Neutrophil (primary cell): Measurements from ENCODE around the gene FBP1.

Source experiments
- H3K27ac ChIP-seq: fragments of 200-600 bp; sonication (generic); 2 replicates; pipeline ENCODE4 v1.5.1; 2016; ENCODE audit warnings: mild to moderate bottlenecking, moderate library complexity
- H3K27me3 ChIP-seq: fragments of 200-600 bp; sonication (generic); 2 replicates; pipeline ENCODE4 v1.6.0; 2016; ENCODE audit warnings: mild to moderate bottlenecking
- H3K36me3 ChIP-seq: fragments of 200-600 bp; sonication (generic); 2 replicates; pipeline ENCODE4 v1.5.1; 2017
- H3K4me1 ChIP-seq, 2 experiments: fragments of 200-600 bp in 1 of 2; sonication (generic) in 1 of 2; 1 replicate in 1 of 2; 2 replicates in 1 of 2; pipeline versions ENCODE4 v1.5.1 to v1.6.1; 2013 to 2016; ENCODE audit warnings: low read depth in 1 of 2, low read length in 1 of 2, mild to moderate bottlenecking in 1 of 2, moderate library complexity in 1 of 2; ENCODE audit not compliant: control insufficient read depth in 1 of 2, insufficient read depth in 1 of 2
- H3K4me3 ChIP-seq, 2 experiments: fragments of 200-600 bp in 1 of 2; sonication (generic) in 1 of 2; 1 replicate in 1 of 2; 2 replicates in 1 of 2; pipeline ENCODE4 v1.5.1; 2013 to 2016; ENCODE audit warnings: low read depth in 1 of 2, low read length in 1 of 2, mild to moderate bottlenecking in 1 of 2, moderate library complexity in 1 of 2
- H3K9me3 ChIP-seq: fragments of 200-600 bp; sonication (generic); 2 replicates; pipeline ENCODE4 v1.5.1; 2016
- CTCF ChIP-seq: fragments of 200-600 bp; sonication (generic); IDR thresholded peaks from 2 replicates; pipeline ENCODE4 v1.5.1; 2016; ENCODE audit warnings: antibody characterized with exemption

The FBP1 gene

GRCh38 chr9:94680020-94680419 lies 40.7 kb upstream of the FBP1 start:
- H3K9me3 ChIP-seq: no peaks in the 10 kb centered on the region
- no peak overlapping the region for H3K4me3 ChIP-seq
- no peak overlapping the region for H3K27ac ChIP-seq
- H3K36me3 ChIP-seq: no peaks in the 10 kb centered on the region
- no peaks in the 10 kb centered on the region for H3K4me1 ChIP-seq
- peaks cover 21% of the 10 kb centered on the region for H3K27me3 ChIP-seq
- TF ChIP-seq CTCF: no peak

GRCh38 chr9:94679587-94679986 lies 40.3 kb upstream of the FBP1 start:
- Histone ChIP-seq H3K36me3 (no peaks in the 10 kb centered on the region), H3K4me1 (no peaks in the 10 kb centered on the region), H3K4me3 (no peak overlapping the region), H3K9me3 (no peaks in the 10 kb centered on the region), H3K27ac (no peak overlapping the region), H3K27me3 (peaks cover 17% of the 10 kb centered on the region)
- TF ChIP-seq CTCF: no peak

- no peaks in the 10 kb centered on the region for H3K36me3 ChIP-seq
- no peaks in the 10 kb centered on the region for H3K4me1 ChIP-seq
- no peaks in the 10 kb centered on the region for H3K9me3 ChIP-seq
- no peak overlapping the region for H3K27ac ChIP-seq
- no peak for TF ChIP-seq CTCF
- peaks cover 17% of the 10 kb centered on the region for H3K27me3 ChIP-seq
- H3K4me3 ChIP-seq: no peak overlapping the region
Observed at GRCh38 chr9:94677929-94678328, 38.6 kb upstream of the FBP1 start.

- Histone ChIP-seq H3K4me1 (no peaks in the 10 kb centered on the region), H3K27ac (no peak overlapping the region), H3K36me3 (no peaks in the 10 kb centered on the region), H3K9me3 (no peaks in the 10 kb centered on the region), H3K4me3 (no peak overlapping the region), H3K27me3 (peaks cover 17% of the 10 kb centered on the region)
- TF ChIP-seq CTCF: no peak
Observed at GRCh38 chr9:94676446-94677131, 37.3 kb upstream of the FBP1 start.

- peaks cover 11% of the 10 kb centered on the region for H3K27me3 ChIP-seq
- no peak overlapping the region for H3K4me3 ChIP-seq
- H3K36me3 ChIP-seq: no peaks in the 10 kb centered on the region
- no peaks in the 10 kb centered on the region for H3K4me1 ChIP-seq
- TF ChIP-seq CTCF: no peak
- no peak overlapping the region for H3K27ac ChIP-seq
- H3K9me3 ChIP-seq: no peaks in the 10 kb centered on the region
Observed at GRCh38 chr9:94675008-94675881, 35.9 kb upstream of the FBP1 start.
